Spinal cord (tissue), 10 donors: ENCODE data around the gene LILRA6. TPM values are rescaled to one million over a fixed set of nuclear protein-coding genes. Genes with fewer than 3 reads are reported as not detected.
A peak's percentile ranks its signal among the peaks of the same experiment; 100 is the strongest.
"Not testable (repeated sequence)": the region's sequence is repeated elsewhere in the genome, so short reads cannot be mapped to it uniquely, and the experiment has no call there.

Source experiments
- DNase-seq, 6 donors: peaks; one replicate each; pipeline versions ENCODE4 v3.0.0 to v3.0.0-alpha.2; 2013 to 2015; ENCODE audit warnings: low spot score in 6 of 6, low read depth in 4 of 6
- H3K27ac ChIP-seq: one replicate; pipeline ENCODE4 v1.5.1; 2013; ENCODE audit warnings: low read depth, low read length, control low read depth
- H3K27me3 ChIP-seq: one replicate; pipeline ENCODE4 v1.6.1; 2013; ENCODE audit warnings: low read length; ENCODE audit not compliant: control insufficient read depth, insufficient read depth
- H3K36me3 ChIP-seq: one replicate; pipeline ENCODE4 v1.6.1; 2013; ENCODE audit warnings: low read length; ENCODE audit not compliant: control insufficient read depth, insufficient read depth
- H3K4me1 ChIP-seq: one replicate; pipeline ENCODE4 v1.6.1; 2013; ENCODE audit warnings: low read length; ENCODE audit not compliant: control insufficient read depth, insufficient read depth
- H3K4me3 ChIP-seq: one replicate; pipeline ENCODE4 v1.5.1; 2013; ENCODE audit warnings: low read depth, low read length, control low read depth
- H3K9me3 ChIP-seq: one replicate; pipeline ENCODE4 v1.6.1; 2013; ENCODE audit warnings: low read length; ENCODE audit not compliant: control insufficient read depth, insufficient read depth
- WGBS: methylation state at CpG from one replicate; pipeline ENCODE4 v1.1.5; 2013; ENCODE audit warnings: missing lambda C conversion rate; ENCODE audit not compliant: insufficient coverage; 5-methylcytosine and 5-hydroxymethylcytosine counted together
- polyA plus RNA-seq, 2 donors: library from polyadenylated mRNA; unstranded; fragments of 120-200 nt; gene quantifications; one replicate each; pipeline ENCODE4 v1.2.1, GENCODE V29; 2013; ENCODE audit not compliant: insufficient read length in 2 of 2
- total RNA-seq, 2 donors: library from RNA; depleted of rRNA in 1 of 2; stranded (reverse); fragments of 120-200 nt in 1 of 2; fragments of >200 nt in 1 of 2; gene quantifications; one replicate each; pipeline versions ENCODE4 v1.2.3 to v1.2.4, GENCODE V29; 2013 to 2014
- donor health status: healthy.

LILRA6 gene
- total and polyA plus RNA-seq, 4 donors, result 0.33 to 0.99 (median 0.60) TPM

- no peak for DNase-seq
- no peaks in the 10 kb centered on the region for H3K4me1 ChIP-seq
- 75% methylated on average over 13 of the region's 23 CpGs for WGBS
- H3K4me3 ChIP-seq, result no peak overlapping the region
- H3K27ac ChIP-seq, result no peak overlapping the region
- H3K27me3 ChIP-seq, result peaks cover 2% of the 10 kb centered on the region
- H3K9me3 ChIP-seq, result no peaks in the 10 kb centered on the region
- H3K36me3 ChIP-seq, result no peaks in the 10 kb centered on the region
These were observed 11.0 kb upstream of the LILRA6 start for GRCh38 chr19:54253331-54254194.

- 91% methylated on average over 4 of the region's 11 CpGs for WGBS
- Histone ChIP-seq H3K27me3 (peaks cover 2% of the 10 kb centered on the region), H3K4me3 (no peak overlapping the region), H3K4me1 (no peaks in the 10 kb centered on the region), H3K27ac (no peak overlapping the region), H3K36me3 (no peaks in the 10 kb centered on the region), H3K9me3 (no peaks in the 10 kb centered on the region)
- DNase-seq, result no peak
These were observed 10.3 kb upstream of the LILRA6 start for GRCh38 chr19:54252845-54253244.

DNA sequence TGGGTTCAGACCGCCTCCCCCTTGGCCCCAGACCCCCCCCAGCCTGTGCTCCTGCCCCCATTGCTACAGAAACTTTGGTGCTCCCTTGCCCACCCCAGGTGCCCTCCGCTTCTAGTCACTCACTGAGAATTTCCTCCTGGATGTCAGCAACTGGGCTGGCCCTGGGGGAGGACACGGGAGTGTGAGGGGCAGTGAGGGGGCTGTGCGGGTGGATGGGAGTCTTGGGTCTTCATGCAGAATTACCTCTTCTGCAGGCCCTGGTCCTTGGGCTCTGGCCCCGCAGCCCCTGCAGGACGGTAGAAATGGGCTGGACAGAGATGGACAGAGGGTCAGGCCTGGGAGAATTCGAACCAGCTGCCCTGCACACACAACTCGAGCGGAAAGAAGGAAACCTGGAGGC is 9.7 kb upstream of the LILRA6 start:
- WGBS, result 63% methylated on average over 8 of the region's 9 CpGs
- no peaks in the 10 kb centered on the region for H3K9me3 ChIP-seq
- DNase-seq, result no peak
- no peak overlapping the region for H3K27ac ChIP-seq
- H3K4me3 ChIP-seq, result no peak overlapping the region
- H3K27me3 ChIP-seq, result peaks cover 2% of the 10 kb centered on the region
- no peaks in the 10 kb centered on the region for H3K36me3 ChIP-seq
- H3K4me1 ChIP-seq, result no peaks in the 10 kb centered on the region

GRCh38 chr19:54248016-54248601 is 5.5 kb upstream of the LILRA6 start:
- H3K27ac ChIP-seq, result no peak overlapping the region
- peak in 1 of 6 donors; percentile 13 for DNase-seq
- 73% methylated on average over 7 of the region's 8 CpGs for WGBS

GRCh38 chr19:54247106-54247930 is 4.7 kb upstream of the LILRA6 start:
- WGBS, result 80% methylated on average over 17 of the region's 20 CpGs
- Histone ChIP-seq H3K4me3 (no peak overlapping the region), H3K27ac (no peak overlapping the region), H3K36me3 (no peaks in the 10 kb centered on the region), H3K27me3 (no peaks in the 10 kb centered on the region), H3K4me1 (no peaks in the 10 kb centered on the region), H3K9me3 (no peaks in the 10 kb centered on the region)
- DNase-seq, result no peak

More at GRCh38 chr19:54248016-54248601, 5.5 kb upstream of the LILRA6 start:
- Histone ChIP-seq H3K36me3 (no peaks in the 10 kb centered on the region), H3K4me3 (no peak overlapping the region), H3K4me1 (no peaks in the 10 kb centered on the region), H3K27me3 (no peaks in the 10 kb centered on the region), H3K9me3 (no peaks in the 10 kb centered on the region)

DNA sequence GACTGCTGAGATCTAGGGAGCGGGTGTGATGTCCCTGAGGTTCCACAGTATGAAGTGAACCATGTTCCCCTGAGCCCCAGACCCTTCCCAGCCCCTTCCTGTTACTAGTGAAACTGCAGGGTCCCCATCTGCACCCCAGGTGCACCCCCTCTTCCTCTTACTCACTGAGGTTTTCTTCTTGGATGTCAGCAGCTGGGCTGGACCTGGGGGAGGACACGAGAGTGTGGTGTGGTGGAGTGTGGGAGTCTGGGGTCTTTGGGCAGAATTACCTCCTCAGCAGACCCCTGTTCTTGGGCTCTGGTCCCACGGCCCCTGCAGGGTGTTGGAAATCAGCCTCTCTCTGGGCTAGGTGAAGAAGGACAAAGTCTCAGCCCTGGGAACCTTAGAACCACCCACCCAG is 3.3 kb upstream of the LILRA6 start:
- no CpG with 5 or more reads among the region's 3 CpGs for WGBS
- Histone ChIP-seq H3K27ac (no peak overlapping the region), H3K4me3 (no peak overlapping the region), H3K27me3 (no peaks in the 10 kb centered on the region), H3K9me3 (no peaks in the 10 kb centered on the region), H3K36me3 (no peaks in the 10 kb centered on the region), H3K4me1 (no peaks in the 10 kb centered on the region)
- no peak for DNase-seq

DNA sequence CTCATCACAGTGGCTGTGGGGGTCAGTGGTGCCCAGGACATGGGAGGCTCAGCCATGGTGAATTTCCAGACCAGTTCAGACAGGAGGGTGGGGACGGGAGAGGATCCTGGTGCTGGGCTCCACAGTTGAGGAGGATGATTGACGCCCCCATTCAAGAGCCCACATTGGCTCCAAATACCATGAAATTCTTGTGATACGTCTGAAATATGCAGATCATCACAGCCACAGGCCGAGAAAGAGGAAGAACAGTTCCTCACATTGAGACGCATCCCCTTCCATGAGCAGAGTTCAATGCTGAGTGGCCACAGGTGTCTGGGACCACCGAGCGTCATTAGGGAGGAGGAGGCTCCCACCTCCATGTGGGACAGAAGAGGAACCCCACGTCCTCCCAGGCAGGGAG is 1.2 kb upstream of the LILRA6 start:
- H3K27ac ChIP-seq, H3K36me3 ChIP-seq, H3K4me3 ChIP-seq, DNase-seq, H3K9me3 ChIP-seq, H3K27me3 ChIP-seq, H3K4me1 ChIP-seq: not testable (repeated sequence)
- no CpG with 5 or more reads among the region's 8 CpGs for WGBS

DNA sequence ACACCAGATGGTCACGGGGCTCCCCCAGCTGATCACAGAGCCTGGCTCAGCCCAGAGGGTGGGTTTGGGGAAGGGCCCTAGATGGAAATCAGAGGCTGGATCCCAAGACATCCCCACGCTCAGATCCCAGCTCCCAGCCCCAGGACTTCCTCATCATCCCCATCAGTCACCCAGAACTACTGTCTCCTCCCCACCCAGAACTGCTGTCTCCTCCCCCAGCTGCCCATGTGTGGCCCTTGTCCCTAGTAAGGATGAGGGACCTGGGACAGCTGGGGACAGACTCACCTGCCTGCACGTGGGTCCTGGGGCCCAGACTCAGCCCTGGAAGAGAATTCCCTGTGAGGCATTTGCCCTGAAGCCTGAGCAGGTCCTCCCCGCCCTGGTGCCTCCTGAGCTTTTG is 356 bp downstream of the LILRA6 start:
- not testable (repeated sequence) for H3K27me3 ChIP-seq, H3K4me1 ChIP-seq, DNase-seq, H3K9me3 ChIP-seq, H3K27ac ChIP-seq, H3K4me3 ChIP-seq, H3K36me3 ChIP-seq
- 38% methylated on average over 1 of the region's 4 CpGs for WGBS

DNA sequence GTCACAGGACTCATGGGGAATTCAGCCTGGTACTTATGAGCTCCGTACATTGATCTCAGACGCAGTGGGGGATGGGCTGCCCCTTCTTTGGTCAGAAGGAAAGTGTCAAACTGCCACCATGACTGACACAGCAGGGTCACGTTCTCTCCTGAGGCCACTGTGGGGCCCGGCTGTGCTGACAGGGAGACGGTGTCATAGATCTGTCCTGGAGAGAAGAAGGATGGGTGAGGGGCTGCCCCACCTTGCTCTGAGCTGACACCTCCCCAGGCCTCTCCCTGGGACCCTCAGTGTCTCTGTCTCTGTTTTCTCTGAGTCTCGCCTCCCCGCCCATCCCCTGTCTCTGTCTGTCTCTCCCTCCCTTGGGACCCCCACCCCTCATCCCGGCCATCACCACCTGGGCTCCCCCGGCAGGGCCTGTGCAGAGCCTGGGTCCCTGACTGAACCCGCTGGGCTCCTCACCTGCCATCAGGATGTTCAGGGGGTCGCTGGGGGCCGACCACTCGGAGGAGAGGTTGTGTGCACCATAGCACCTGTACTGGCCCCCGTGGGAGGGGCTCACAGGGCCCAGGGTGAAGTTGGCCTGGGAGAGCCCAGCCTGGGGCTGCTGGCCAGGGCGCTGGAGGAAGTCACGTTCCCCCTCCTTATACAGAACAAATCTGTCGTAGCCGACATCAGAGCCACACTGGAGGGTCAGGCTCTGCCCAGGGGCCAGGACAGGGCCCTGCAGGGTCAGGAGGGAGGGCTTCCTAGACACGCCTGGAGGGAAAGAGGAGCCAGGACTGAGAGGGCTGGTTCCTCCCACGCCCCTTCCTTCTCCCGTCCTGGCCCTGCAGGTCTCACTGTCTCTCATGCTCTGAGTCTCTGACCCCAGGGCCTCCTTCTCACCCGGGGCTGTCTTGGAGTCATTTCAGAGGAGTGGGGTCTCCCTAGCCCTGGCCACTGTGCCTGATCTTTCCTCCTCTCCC is 1.9 kb downstream of the LILRA6 start:
- WGBS, result 71% methylated on average over 10 of the region's 22 CpGs
- not testable (repeated sequence) for DNase-seq, H3K4me3 ChIP-seq, H3K4me1 ChIP-seq, H3K36me3 ChIP-seq, H3K9me3 ChIP-seq, H3K27me3 ChIP-seq, H3K27ac ChIP-seq
